ENCODE results near the gene FARP2. TPM values are rescaled to one million over a fixed set of nuclear protein-coding genes. Genes with fewer than 3 reads are reported as not detected.

The FARP2 gene
- total RNA-seq, 2 experiments from 2014 or later: 17.2 to 18.3 TPM

DNA sequence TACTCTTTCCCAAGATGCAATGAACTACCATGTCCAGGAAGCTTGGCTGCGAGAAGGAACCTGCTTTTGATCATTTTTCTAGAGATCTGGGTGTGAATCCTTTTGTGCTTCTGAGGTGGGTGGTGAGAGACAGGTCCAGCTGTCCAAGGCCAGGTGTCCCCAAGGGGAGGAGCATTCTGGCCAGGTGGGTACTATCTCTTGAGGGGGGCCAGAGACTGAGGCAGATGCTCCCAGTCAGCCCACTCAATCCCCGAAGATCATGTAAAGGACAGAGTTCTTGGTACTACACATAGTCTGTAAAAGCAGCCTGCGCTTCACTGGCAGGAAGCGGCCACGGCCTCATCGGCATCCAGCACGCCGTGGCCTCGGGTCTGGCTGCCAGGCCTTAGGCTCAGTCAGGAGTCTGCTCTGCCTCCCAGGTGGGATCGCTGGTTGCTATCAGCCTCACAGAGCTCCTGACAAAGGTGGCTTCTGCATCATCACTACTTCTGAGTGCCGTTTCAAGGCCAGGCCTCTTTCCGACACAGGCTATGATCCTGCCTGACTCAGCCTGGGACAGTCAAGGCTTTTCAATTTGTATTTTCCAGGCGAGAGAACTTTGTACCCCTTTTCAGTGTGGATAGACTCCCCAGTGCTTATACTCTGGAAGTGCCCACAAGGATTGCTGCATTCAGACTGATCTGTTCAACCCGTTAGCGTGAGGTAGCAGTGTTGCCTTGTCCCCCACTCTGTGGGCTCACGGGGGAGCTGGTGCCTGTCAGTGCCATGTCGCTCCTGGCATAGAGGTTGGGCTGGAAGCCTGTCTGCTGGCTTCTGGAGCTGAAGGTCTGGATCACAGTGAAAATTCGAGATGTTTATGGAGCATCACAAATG is 123.2 kb downstream of the FARP2 start:
- H3K9me3 Mint-ChIP-seq: no peaks in the 10 kb centered on the region
- peaks cover 0 to under 1% of the 10 kb centered on the region in 2 experiments for H3K27me3 ChIP-seq (ENCODE audit: control insufficient read depth in 1 of 2, insufficient read depth in 2 of 2, low read length in 2 of 2)
- H3K27ac Mint-ChIP-seq: no peak overlapping the region
- no peak overlapping the region for H3K4me3 ChIP-seq (ENCODE audit: low read length)
- peaks cover 3% of the 10 kb centered on the region for H3K27me3 Mint-ChIP-seq
- POLR2A ChIA-PET: no interaction called here
- intact Hi-C loops (cut with DNase I, micrococcal nuclease): no loop called here
- CTCF ChIA-PET: no interaction called here
- DNase-seq (no peak), ATAC-seq (ENCODE audit: poor library complexity) (no peak)
- peaks cover 12% of the 10 kb centered on the region for H3K36me3 Mint-ChIP-seq (ENCODE audit: low read depth)
- H3K4me3 Mint-ChIP-seq: no peak overlapping the region
- TF ChIP-seq, protein P1, sequence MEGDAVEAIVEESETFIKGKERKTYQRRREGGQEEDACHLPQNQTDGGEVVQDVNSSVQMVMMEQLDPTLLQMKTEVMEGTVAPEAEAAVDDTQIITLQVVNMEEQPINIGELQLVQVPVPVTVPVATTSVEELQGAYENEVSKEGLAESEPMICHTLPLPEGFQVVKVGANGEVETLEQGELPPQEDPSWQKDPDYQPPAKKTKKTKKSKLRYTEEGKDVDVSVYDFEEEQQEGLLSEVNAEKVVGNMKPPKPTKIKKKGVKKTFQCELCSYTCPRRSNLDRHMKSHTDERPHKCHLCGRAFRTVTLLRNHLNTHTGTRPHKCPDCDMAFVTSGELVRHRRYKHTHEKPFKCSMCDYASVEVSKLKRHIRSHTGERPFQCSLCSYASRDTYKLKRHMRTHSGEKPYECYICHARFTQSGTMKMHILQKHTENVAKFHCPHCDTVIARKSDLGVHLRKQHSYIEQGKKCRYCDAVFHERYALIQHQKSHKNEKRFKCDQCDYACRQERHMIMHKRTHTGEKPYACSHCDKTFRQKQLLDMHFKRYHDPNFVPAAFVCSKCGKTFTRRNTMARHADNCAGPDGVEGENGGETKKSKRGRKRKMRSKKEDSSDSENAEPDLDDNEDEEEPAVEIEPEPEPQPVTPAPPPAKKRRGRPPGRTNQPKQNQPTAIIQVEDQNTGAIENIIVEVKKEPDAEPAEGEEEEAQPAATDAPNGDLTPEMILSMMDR (IDR thresholded peaks at IDR 0.05): no peak
- H3K36me3 ChIP-seq (ENCODE audit: insufficient read depth, low read length): no peaks in the 10 kb centered on the region
- no peaks in the 10 kb centered on the region for H3K4me1 Mint-ChIP-seq (ENCODE audit: low read depth)
- no peak overlapping the region for H3K27ac ChIP-seq (ENCODE audit: low read depth in 1 of 2, low read length in 2 of 2)
- no peaks in the 10 kb centered on the region for H3K9me3 ChIP-seq (ENCODE audit: control insufficient read depth in 1 of 2, insufficient read depth in 1 of 2, low read length in 2 of 2)
- H3K4me1 ChIP-seq (ENCODE audit: insufficient read depth, low read length): no peaks in the 10 kb centered on the region

DNA sequence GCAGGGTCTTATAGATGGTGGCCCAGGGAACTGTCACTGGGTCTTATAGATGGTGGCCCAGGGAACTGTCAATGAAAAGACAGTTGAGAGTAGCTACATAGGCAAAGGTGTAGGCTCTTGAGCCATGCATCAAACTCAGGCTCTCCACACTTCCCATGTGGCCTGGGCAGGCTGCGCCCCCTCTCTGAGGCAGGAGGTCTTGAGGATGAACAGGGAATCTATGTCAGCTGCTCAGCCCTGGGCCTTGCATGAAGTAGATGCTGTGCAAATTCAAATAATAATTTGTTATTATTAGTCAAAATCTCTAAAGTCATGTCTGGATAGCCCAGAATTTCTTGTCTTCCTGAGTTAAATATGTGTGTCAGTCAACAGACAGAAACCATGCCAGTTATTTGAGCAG is 125.6 kb downstream of the FARP2 start:
- H3K36me3 ChIP-seq (ENCODE audit: insufficient read depth, low read length): no peaks in the 10 kb centered on the region
- H3K9me3 ChIP-seq (ENCODE audit: control insufficient read depth in 1 of 2, insufficient read depth in 1 of 2, low read length in 2 of 2): no peaks in the 10 kb centered on the region
- no peaks in the 10 kb centered on the region for H3K27me3 ChIP-seq (ENCODE audit: control insufficient read depth in 1 of 2, insufficient read depth in 2 of 2, low read length in 2 of 2)
- intact Hi-C loops (cut with DNase I, micrococcal nuclease): no loop called here
- Mint-ChIP-seq H3K4me1 (ENCODE audit: low read depth) (no peaks in the 10 kb centered on the region), H3K9me3 (no peaks in the 10 kb centered on the region), H3K36me3 (ENCODE audit: low read depth) (peaks cover 12% of the 10 kb centered on the region), H3K27ac (no peak overlapping the region), H3K27me3 (peaks cover 3% of the 10 kb centered on the region), H3K4me3 (no peak overlapping the region)
- H3K4me1 ChIP-seq (ENCODE audit: insufficient read depth, low read length): no peaks in the 10 kb centered on the region
- no peak overlapping the region for H3K27ac ChIP-seq (ENCODE audit: low read depth in 1 of 2, low read length in 2 of 2)
- no peak for ATAC-seq (ENCODE audit: poor library complexity)
- ChIA-PET POLR2A (no interaction called here), CTCF (no interaction called here)
- TF ChIP-seq, protein P1 (IDR thresholded peaks at IDR 0.05): no peak
- DNase-seq: no peak
- H3K4me3 ChIP-seq (ENCODE audit: low read length): no peak overlapping the region

DNA sequence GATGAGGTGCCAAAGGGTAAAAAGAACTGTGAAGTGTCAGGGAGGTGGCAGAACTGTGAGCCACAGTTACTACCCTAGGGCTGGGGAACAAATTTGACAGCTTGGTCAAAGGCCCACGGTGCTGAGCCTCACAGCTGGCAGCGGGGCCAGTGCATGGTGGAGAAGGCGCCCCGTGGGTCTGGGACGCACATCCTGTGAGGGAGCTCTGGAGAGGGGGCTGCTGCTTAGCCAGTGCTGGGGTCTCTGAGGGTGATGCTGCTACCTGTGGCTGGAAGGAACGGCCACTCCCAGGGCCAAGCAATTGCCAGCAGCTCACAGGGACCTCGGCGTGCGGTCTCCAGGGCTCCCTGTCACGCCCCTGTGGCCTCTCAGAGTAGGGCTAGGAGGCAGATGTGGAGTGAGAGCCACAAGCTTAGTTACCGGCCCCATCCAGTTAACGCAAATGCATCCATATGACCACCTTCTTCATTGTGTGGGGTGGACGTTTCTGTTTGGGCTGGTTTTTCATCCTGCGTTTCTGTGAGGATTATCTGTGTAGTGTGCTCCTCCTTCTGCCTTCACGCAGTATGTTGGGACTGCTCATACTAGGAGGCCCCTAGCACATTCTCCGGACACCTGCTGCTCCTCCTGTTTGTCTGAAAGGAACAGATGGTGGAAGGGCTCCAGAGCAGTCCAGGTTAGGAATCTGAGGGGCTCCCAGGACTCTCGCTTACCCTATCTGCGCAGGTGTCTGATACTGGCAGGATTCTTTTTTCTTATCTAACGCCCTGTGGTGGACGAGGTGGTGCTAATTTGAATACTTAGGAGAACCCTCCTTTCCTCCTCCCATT is 126.3 kb downstream of the FARP2 start:
- TF ChIP-seq, protein P1 (IDR thresholded peaks at IDR 0.05): no peak
- Mint-ChIP-seq H3K27me3 (peaks cover 3% of the 10 kb centered on the region), H3K27ac (no peak overlapping the region), H3K36me3 (ENCODE audit: low read depth) (peaks cover 10% of the 10 kb centered on the region), H3K4me1 (ENCODE audit: low read depth) (no peaks in the 10 kb centered on the region), H3K9me3 (no peaks in the 10 kb centered on the region), H3K4me3 (no peak overlapping the region)
- Histone ChIP-seq H3K9me3 (ENCODE audit: control insufficient read depth in 1 of 2, insufficient read depth in 1 of 2, low read length in 2 of 2) (no peaks in the 10 kb centered on the region), H3K27me3 (ENCODE audit: control insufficient read depth in 1 of 2, insufficient read depth in 2 of 2, low read length in 2 of 2) (no peaks in the 10 kb centered on the region), H3K27ac (ENCODE audit: low read depth in 1 of 2, low read length in 2 of 2) (no peak overlapping the region), H3K36me3 (ENCODE audit: insufficient read depth, low read length) (no peaks in the 10 kb centered on the region), H3K4me3 (ENCODE audit: low read length) (no peak overlapping the region), H3K4me1 (ENCODE audit: insufficient read depth, low read length) (no peaks in the 10 kb centered on the region)
- POLR2A ChIA-PET: no interaction called here
- CTCF ChIA-PET: no interaction called here
- intact Hi-C loops (cut with DNase I, micrococcal nuclease): no loop called here
- ATAC-seq (ENCODE audit: poor library complexity): no peak
- no peak for DNase-seq
